GM19324 (cell line): Measurements from ENCODE around the gene RXRA.
"Not testable (repeated sequence)": the region's sequence is repeated elsewhere in the genome, so short reads cannot be mapped to it uniquely, and the experiment has no call there.

ENCODE experiments used
- ATAC-seq: cut with Tn5 transposase; IDR thresholded peaks from one replicate; pipeline ENCODE4 v1.9.1; 2021; ENCODE audit warnings: mild to moderate bottlenecking, moderate library complexity; ENCODE audit not compliant: unreplicated experiment, low FRiP score

Gene RXRA

DNA sequence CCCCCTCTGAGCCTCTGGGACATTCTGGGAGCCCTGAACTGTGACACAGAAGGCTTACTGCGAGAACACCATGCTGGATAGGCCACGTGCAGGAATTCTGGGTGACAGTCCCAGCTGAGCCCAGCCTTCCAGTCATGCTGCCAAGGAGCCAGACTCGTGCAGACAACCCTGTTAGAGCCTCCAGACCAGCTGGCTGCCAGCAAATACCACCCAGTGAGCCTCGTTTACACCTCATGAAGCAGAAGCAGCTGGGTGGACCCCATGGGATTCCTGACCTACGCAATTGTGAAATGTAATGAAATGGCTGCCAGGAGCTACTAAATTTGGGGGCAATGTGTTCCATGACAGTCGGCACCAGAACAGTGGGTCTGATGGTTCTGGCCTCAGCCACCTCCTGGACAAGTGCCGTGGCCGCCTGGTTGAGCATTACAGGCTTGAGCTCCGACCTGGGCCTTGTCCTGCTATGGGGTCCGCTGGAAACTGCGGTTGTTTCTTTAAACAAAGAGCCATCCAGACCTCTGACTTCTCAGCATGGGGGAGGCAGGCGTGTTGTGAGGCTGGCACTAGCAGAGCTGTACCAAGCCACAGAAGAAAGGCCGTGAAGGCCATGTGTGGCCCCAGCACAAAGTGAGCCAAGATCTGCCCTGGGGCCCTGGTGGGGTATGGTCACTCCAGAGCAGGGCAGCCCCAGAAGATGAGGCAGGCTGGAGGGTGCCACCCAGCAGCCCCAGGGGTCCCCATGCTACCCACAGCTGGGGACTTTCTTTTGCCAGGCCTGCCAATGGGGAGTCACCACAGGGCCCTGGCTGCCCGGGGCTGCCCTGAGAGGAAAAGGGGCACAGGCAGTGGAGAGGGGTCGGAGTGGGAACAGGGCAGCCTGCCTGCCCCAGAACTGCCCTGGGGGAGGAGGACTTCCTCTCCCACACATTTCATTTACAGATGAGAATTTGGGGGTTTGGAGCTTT lies 19.3 kb upstream of the RXRA start:
- ATAC-seq = no peak

DNA sequence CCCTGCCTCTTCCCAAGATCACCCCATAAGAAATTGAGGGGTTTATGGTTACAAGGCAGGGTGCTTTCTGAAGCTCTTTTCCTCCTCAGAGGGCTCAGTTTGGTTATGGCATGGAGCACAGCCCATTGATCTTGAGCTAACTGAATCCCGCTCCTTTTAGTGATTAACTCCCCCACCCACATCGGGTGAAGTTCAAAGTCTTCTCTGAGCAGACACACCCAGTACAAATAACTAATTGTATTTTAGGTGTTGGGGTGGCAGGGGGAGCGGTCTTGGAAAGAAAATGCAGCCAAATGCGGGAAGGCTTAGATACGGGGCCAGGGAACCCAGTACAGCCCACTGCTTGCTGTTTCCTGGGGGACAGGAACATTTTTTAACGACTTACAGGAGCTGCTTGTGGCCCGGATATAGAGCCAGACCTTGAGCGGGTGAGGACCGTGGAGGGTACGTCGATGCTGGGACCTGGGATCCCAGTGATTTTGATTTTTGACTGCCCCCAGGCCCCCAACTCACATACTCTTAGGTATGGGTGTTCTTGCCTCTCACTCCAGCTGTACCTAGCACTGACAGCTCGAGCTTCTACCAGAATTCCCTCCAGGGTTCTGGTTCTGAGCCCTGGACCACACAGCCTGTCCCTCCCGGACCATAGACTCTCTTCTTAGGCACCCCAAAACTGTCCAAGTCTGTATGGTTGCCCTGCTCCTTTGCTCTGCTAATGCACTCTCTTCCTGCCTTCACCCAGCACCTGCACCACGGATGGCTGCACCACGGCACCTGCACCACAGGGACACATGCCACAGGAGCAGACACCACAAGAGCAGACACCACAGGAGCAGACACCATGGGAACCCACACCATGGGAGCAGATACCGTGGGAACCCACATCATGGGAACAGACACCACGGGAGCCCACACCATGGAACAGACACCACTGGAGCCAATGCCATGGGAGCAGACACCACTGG lies 18.3 kb upstream of the RXRA start:
- ATAC-seq = no peak

DNA sequence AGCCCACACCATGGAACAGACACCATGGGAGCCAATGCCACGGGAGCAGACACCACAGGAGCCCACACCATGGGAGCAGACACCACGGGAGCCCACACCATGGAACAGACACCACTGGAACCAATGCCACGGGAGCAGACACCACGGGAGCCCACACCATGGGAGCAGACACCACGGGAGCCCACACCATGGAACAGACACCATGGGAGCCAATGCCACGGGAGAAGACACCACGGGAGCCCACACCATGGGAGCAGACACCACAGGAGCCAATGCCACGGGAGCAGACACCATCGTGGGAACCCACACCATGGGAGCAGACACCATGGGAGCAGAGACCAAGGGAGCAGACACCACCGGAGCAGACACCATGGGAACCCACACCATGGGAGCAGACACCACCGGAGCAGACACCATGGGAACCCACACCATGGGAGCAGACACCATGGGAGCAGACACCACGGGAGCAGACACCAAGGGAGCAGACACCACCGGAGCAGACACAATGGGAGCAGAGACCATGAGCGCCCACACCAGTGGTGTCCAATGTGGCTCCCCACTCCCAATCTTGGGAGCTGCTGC lies 17.5 kb upstream of the RXRA start:
- not testable (repeated sequence) for ATAC-seq

DNA sequence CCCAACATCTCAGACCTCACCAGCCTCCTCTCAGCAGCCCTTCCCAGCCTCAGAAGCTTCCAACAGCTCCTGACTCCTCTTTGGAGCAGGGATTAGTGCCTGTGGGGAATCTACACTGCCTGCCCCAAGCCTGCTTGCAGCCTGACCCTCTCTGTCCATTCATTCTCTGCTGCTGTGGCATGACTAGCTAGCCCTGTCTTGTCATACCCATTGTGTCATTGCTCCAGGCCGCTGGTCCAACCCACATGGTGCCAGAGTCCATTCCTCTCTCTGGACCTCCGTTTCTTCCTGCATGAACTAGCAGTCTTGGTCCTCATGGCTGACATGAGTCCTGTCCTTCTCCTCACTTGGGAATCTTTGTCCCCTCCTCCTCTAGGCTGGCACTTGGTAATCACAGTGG lies 12.8 kb upstream of the RXRA start:
- ATAC-seq = no peak

DNA sequence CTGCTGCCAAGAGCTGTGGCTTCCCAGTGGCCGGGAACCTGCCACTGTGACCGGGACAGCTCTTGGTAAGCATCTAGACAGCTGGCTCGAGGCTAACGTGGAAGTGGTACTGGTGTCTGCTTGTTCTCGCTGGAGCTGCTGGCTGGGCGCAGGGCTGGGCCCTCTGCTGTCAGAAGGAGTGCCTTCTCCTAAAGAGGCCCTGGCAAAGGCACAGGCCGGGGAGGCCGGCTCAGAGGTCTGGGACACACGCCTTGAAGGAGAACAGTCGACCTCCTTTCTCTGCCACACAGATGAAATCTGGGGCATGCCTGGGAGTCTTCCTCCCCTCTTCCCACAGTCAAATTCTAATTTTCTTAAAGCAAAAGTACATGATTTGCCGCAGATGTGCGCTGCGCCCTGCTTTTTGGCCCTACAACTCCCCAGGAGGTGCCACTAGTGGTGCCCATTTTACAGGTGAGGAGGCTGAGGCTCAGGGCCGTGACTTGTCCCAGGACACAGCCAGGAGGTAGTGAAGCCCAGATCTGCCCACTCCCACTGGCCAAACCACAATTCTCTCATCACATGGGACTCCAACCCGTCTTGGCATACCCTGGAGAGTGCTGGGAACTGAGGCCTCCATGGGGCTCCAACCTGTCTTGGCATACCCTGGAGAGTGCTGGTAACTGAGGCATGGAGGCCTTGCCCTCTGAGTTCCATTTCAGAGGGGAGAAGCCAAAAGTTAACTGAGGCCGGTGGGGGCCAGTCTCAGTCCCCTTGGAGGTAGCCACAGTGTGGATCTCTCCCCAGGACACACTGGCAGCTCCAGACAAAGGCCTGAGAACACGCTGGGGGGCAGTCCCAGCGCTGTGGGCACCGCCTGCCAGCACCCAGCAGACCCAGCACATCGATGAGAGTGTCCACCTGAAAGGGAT lies 12.0 kb upstream of the RXRA start:
- no peak for ATAC-seq

DNA sequence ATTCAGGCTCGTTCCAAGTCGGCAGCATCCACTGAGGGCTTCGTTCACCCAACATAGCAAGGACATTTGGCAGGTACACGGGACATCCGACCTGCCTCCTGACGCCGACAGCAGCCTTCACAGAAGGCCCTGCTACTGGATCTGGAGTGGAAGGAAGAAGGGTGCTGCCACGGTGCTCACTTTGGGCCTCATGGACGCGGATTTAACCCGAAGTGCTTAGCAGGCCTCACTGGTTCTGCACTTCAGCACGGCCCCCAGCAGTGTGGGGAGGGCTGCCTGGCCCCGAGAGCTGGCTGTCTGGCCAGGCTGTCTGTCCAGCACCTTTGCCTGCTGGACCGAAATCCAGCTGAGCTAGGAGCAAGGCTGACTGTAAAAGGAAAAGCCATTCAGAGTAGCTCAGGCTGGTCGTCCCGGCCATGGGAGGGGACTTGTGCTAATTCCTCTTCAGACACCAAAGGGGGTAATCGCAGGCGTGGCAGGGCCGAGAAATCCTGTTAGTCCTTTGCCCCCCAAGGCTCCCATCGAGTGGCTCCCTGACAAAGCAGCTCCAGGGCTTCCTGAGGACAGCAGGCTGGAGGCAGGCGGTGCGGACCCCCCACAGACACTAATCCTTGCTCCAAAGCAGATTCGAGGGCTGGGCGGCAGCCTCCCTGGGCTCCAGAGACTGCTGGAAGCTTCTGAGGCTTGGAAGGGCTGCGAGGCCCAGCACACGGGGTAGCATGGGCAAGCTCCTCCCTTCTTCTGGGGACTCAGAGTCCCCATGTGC lies 11.1 kb upstream of the RXRA start:
- ATAC-seq = no peak

DNA sequence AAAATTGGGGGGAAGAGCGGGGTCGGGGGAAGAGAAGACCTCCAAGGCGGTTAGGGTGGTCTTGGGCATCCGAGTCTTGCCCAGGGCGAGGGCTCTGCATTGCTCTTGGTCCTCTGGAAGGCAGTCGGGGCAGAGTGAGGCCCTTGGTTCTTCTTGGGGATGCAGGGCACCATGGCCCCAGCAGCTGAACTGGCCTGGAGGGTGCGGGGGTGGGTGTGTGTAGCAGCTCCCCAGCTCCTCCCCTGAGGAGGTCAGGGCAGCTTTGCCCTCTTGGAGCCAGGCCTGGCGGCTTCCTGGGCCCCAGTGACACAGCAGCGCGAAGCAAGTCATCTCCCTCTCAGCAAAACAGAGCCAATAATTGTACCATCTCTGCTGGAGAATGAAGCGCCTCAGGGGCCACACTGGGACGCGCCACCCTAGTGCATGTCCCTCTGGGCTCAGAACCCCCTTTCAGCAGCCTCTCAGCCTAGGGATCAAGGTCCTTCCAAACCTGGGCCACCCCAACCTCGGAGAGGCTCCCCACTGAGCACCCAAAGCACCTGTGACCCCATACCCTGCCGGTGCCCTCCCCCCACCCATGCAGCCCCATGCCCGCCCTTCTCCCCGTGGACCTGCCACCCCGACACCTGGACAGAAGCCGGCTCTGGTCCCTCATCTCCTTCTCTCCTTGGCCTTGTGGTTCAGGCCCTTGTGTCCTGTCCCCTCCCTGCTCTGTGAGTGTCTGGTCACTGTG lies 10.4 kb upstream of the RXRA start:
- no peak for ATAC-seq

DNA sequence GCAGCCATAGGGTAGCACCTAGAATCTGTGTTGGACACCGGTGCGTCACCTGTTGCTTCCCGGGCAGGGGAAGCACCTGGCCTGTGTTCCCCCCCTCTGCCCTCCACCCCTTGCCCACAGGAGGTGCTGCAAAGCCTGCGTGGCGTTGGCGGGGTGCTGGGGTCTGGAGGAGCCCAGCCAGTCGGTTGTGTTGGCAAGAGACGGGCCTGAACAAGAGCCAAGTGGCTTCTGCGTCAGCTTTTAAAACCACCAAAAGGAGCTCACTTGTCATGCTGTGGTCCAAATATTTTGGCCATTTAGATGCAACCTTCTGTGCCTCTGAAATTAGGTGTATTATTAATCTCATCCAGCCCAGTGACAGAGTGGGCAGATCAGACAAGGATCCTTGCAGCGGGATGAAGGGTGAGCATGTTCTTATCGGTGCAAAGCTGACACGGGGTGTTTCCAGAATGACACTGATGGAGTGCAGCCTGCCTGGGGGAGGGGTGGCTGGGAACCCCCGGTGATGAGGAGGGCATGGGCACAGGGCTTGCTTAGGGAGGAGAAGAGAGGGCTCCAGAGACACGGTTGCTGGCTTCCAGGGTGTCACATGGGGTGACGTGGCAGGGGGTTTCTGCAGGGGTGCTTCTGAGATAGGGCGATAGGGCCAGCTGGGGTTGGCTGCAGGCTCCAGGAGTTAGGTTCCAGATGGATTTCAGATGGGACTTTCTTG lies 9.7 kb upstream of the RXRA start:
- no peak for ATAC-seq

DNA sequence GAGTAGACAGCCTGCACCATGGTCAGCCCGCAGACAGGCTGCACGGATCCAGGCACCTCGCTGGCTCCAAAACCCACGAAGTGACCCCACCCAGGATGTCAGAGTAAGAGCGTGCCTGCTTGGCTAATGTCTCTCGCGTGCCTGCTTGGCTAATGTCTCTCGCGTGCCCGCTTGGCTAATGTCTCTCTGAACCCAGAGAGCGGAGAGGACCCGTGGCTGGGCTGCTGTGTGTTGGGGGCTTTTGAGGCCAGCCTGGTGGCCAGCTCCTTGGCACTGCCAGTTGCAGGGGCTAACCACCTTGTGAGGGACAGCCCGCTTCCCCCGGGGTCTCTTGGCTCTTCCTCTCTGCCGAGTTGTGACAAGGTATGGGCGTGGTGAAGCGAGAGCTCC lies 8.9 kb upstream of the RXRA start:
- no peak for ATAC-seq

DNA sequence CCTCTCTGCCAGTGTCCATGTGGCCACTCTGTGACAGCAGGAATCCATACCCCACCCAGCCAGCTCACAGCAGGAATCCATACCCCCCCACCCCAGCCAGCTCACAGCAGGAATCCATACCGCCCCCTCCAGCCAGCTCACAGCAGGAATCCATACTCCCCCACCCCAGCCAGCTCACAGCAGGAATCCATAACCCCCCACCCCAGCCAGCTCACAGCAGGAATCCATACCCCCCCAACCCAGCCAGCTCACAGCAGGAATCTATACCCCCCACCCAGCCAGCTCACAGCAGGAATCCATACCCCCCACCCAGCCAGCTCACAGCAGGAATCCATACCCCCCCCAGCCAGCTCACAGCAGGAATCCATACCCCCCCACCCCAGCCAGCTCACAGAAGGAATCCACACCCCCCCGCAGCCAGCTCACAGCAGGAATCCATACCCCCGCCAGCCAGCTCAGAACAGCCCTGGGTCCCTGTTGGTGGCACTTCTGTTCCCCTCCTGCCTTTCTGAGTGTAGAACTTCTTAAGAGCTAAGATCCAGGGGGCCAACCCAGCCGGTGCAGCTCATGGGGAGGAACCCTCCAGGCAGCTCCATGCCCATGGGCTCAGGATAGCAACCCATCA lies 8.4 kb upstream of the RXRA start:
- no peak for ATAC-seq

DNA sequence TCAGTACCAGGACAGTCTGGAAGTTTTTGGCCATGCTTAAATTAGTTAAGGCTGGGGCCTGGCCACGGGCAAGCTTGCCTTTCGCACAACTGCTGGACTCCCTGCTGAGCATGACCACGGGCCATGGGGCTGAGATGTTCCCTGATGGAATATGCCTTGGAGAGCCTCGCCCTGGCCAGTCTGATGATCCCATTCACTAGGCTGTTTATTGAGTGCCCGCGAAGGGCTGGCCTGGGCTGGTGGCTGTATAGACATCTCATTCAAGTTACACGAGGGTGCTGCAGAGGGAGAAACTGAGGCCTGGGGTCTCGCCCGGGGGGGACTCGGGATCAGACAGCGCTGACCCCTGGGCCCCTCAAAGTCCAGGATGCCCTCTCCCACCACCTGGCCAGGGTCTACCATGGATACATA lies 7.8 kb upstream of the RXRA start:
- no peak for ATAC-seq

DNA sequence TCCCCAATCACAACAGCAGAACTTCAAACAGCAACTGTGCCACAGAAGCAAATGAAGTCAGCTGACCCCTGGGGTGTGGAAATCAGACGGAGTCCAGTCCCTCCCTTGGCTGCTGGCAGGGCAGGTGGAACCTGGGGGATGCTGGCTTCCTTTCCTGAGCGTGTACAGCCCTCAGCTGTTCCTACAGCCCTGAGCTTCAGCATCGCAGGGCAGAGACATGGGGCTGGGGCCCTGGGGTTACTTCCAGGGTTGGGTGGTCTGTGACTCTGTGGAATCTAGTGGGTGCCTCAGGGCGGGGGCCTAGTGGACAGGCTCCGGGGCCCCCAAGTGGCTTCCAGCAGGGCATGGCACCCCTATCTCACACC lies 7.3 kb upstream of the RXRA start:
- ATAC-seq = no peak

DNA sequence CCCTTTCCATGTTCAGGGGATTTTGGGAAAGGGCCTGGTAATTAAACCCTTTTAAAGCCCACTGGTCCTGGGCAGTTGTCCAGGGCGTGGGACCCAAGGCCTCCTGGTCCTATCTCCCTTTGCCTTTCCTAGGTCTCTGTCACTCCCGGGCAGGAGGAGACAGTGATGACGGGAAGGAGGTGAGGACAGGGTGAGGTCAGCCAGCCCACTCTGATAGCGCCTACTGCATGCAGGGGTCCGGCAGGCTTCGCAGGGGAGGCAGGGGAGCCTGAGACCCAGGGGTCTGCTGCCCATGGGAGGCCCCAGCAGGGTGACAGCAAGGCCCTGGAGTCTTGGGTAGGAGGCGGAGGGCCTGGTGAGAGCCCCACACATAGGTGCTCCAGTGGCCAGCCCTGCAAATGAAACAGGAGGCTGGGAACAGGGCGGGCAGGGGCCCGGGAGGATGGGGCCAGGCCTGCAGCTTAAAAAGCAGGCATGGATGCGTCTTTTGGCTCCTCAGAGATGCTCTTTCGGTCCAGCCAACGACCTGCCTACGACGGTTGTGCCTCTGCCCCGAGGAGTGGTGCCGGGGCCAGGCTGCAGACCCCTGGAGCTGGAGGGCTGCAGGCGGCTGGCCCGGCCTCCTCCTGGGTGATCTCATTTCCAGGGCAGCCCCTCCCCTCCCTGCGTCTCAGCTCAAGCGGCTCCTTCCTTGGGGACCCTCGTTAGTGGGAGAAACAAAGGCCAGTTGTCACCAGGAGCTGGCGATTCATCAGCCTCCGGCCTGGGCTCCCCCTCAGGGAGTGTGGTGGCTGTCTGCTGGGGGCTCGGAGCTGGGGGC lies 6.7 kb upstream of the RXRA start:
- no peak for ATAC-seq

DNA sequence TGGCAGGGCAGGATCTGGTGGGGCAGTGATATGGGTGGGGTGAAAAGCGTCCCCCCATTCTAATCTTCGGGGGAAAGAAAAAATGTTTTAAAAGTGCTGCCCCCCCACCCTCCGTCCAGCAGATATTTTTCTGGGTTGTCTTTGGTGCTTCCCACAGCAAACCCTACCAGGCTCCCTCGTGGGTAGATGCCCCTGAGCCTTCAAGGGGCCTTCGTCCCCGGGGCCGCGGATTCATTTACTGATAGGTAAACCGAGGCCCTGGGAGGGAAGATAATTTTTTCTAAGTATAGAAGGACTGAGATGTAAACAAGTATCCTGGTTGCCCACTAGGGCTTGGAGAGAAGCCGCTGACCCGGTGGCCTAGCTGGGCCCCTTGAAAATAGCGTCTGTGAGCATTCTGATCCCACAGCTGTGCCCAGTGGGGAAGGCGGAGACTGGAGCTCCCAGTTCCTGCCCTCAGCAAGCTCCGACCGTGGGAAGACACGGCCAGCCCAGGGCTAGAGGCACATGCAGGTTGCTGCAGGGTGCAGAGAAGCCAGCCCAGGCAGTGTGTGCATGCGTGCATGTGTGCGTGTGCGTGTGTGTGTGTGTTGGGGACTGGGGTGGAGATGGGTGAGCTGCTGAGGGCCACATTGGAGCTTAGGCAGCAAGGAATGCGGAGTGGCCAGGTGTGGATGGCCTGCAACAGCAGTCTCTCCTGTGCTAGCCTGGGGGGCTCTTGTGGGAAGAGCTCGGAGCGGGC lies 6.0 kb upstream of the RXRA start:
- no peak for ATAC-seq

DNA sequence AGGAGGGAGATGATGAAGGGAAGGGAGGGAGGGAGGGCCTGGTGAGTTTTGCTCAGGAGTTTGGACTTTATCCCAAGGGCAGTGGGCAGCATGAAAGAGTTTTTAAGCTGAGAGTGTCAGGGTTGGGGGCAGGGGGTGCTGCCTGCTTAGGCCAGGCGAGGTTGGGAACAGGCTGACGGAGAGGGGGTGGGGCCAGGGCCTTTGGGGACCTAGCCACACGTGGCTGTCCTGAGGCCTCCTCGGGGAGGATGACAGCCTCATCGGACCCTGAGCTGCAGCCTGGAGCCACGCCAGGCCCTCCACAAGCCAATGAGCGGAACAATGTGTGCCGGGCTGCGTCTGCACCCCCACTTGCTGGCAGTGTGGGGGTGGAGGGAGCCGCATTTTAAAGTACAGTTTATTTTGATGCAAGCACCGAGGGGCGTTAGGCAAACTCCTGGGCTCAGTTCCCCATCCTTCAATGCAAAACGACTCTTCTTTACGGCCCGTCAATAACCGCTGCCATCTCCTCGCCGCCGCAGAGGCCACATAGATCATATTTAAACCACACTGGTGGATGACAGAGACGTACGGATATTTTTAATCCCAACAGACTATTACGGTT lies 5.3 kb upstream of the RXRA start:
- ATAC-seq = no peak

DNA sequence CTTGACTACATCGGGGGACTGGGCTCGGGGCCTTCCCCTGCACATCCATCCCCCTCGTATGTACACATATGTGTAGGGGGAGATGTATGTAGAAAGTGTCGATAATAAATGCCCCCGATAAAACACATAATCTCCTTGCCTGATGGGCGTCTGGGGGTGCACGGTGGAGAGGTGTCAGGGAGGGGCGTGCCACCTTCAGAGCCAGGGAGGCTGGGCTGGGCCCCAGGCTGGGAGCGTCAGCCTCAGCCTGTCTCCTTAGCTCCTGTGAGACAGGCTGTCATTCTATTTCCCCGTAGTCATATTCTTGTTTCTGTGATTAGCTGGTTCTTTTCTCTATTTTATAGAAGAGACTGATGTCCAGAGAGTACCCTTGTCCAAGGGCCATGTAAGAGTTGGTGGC lies 4.7 kb upstream of the RXRA start:
- no peak for ATAC-seq
